ENCODE data around the gene PPP1R3G.

The PPP1R3G gene

GRCh38 chr6:5067305-5067704 is 17.8 kb upstream of the PPP1R3G start:
- H3K4me3 ChIP-seq (ENCODE audit: low read length): no peak overlapping the region
- no peak for DNase-seq (ENCODE audit: low read depth, low spot score)

- H3K4me3 ChIP-seq (ENCODE audit: low read length): no peak overlapping the region
- DNase-seq (ENCODE audit: low read depth, low spot score): no peak
Observed at GRCh38 chr6:5068153-5068751, 16.9 kb upstream of the PPP1R3G start.

GRCh38 chr6:5071216-5071615 is 13.9 kb upstream of the PPP1R3G start:
- no peak overlapping the region for H3K4me3 ChIP-seq (ENCODE audit: low read length)

GRCh38 chr6:5072440-5072839 is 12.7 kb upstream of the PPP1R3G start:
- DNase-seq (ENCODE audit: low read depth, low spot score): peak; percentile 9
- H3K4me3 ChIP-seq (ENCODE audit: low read length): no peak overlapping the region

More at GRCh38 chr6:5071216-5071615, 13.9 kb upstream of the PPP1R3G start:
- DNase-seq (ENCODE audit: low read depth, low spot score): no peak

GRCh38 chr6:5073992-5074391 is 11.1 kb upstream of the PPP1R3G start:
- no peak overlapping the region for H3K4me3 ChIP-seq (ENCODE audit: low read length)
- DNase-seq (ENCODE audit: low read depth, low spot score): no peak

- no peak overlapping the region for H3K4me3 ChIP-seq (ENCODE audit: low read length)
- no peak for DNase-seq (ENCODE audit: low read depth, low spot score)
Observed at GRCh38 chr6:5076931-5077330, 8.2 kb upstream of the PPP1R3G start.

- DNase-seq (ENCODE audit: low read depth, low spot score): peak; percentile 10
- no peak overlapping the region for H3K4me3 ChIP-seq (ENCODE audit: low read length)
Observed at GRCh38 chr6:5078121-5078669, 6.9 kb upstream of the PPP1R3G start.

GRCh38 chr6:5079692-5080091 is 5.4 kb upstream of the PPP1R3G start:
- no peak for DNase-seq (ENCODE audit: low read depth, low spot score)
- H3K4me3 ChIP-seq (ENCODE audit: low read length): no peak overlapping the region

GRCh38 chr6:5080574-5080973 is 4.6 kb upstream of the PPP1R3G start:
- H3K4me3 ChIP-seq (ENCODE audit: low read length): no peak overlapping the region
- no peak for DNase-seq (ENCODE audit: low read depth, low spot score)

- no peak overlapping the region for H3K4me3 ChIP-seq (ENCODE audit: low read length)
- DNase-seq (ENCODE audit: low read depth, low spot score): no peak
Observed at GRCh38 chr6:5081182-5081581, 4.0 kb upstream of the PPP1R3G start.

- no peak for DNase-seq (ENCODE audit: low read depth, low spot score)
- H3K4me3 ChIP-seq (ENCODE audit: low read length): no peak overlapping the region
Observed at GRCh38 chr6:5081955-5082354, 3.2 kb upstream of the PPP1R3G start.

GRCh38 chr6:5082487-5083306 is 2.4 kb upstream of the PPP1R3G start:
- DNase-seq (ENCODE audit: low read depth, low spot score): no peak
- no peak overlapping the region for H3K4me3 ChIP-seq (ENCODE audit: low read length)

- no peak for DNase-seq (ENCODE audit: low read depth, low spot score)
- no peak overlapping the region for H3K4me3 ChIP-seq (ENCODE audit: low read length)
Observed at GRCh38 chr6:5083307-5083583, 1.9 kb upstream of the PPP1R3G start.

- no peak for DNase-seq (ENCODE audit: low read depth, low spot score)
- H3K4me3 ChIP-seq (ENCODE audit: low read length): no peak overlapping the region
Observed at GRCh38 chr6:5083813-5084359, 1.3 kb upstream of the PPP1R3G start.

- DNase-seq (ENCODE audit: low read depth, low spot score): no peak
- H3K4me3 ChIP-seq (ENCODE audit: low read length): no peak overlapping the region
Observed at GRCh38 chr6:5084360-5084780, 771 bp upstream of the PPP1R3G start.

GRCh38 chr6:5085648-5086293 is 630 bp downstream of the PPP1R3G start:
- no peak overlapping the region for H3K4me3 ChIP-seq (ENCODE audit: low read length)
- no peak for DNase-seq (ENCODE audit: low read depth, low spot score)

GRCh38 chr6:5086294-5086890 is 1.3 kb downstream of the PPP1R3G start:
- H3K4me3 ChIP-seq (ENCODE audit: low read length): no peak overlapping the region
- DNase-seq (ENCODE audit: low read depth, low spot score): no peak

- no peak overlapping the region for H3K4me3 ChIP-seq (ENCODE audit: low read length)
- no peak for DNase-seq (ENCODE audit: low read depth, low spot score)
Observed at GRCh38 chr6:5087389-5087788, 2.2 kb downstream of the PPP1R3G start.

- no peak for DNase-seq (ENCODE audit: low read depth, low spot score)
- no peak overlapping the region for H3K4me3 ChIP-seq (ENCODE audit: low read length)
Observed at GRCh38 chr6:5088780-5089179, 3.6 kb downstream of the PPP1R3G start.
